ENCODE measurements around the gene EEIG1.

The EEIG1 gene

GRCh38 chr9:127959841-127960409, 20.9 kb downstream of the EEIG1 start:
- no peak for DNase-seq (ENCODE audit: low spot score)

GRCh38 chr9:127959398-127959797, 21.4 kb downstream of the EEIG1 start:
- DNase-seq (ENCODE audit: low spot score) = no peak

DNA sequence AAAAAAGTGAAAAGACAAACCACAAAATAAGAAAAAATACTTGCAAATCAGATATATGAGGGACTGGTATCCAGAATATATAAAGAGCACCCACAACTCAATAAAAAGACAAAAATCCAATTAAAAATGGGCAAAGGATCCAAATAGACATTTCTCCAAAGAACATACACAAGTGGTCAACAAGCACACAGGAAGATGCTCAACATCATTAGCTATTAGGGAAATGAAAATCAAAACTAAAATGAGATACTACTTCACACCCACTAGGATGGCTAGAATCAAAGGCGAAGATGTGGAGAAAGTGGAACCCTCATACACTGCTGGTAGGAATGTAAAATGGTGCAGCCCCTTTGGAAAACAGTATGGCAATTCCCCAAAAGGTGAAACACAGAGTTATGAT, 22.1 kb downstream of the EEIG1 start:
- no peak for DNase-seq (ENCODE audit: low spot score)

DNA sequence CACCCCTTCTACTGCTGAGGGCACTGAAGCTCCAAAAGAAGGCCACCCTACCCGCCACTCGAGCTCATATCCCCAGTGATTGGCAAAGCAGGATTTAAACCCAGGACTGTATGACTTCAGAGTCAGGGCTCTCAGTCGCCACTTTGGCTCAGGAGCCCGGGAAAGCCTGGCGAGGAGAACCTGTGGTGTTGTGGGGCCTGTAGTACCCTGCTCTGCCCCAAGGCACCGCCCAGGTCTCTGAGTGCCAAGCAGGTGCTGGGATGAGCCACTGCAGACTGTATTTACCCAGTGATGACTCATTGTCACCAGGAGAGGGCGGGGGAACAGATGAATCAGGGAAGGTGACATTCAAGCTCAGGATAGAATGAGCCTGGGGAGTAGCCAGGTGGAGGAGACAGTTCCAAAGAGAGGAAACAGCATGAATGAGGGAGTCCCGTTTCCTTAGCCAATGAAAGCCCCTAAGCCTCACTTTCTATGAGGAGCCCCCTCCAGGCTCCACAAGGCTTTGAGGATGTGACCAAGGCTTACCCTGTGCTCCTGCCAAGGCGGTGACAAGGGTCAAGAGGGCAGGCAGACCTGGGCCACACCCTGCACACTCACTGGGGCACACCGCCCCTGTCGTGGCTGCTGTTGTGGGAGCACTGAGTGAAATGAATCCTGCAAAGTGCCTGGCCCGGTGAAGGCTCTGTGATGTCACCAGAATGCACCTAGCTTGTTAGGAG, 25.3 kb downstream of the EEIG1 start:
- DNase-seq (ENCODE audit: low spot score) = peak; percentile 98

GRCh38 chr9:127954831-127955293, 25.9 kb downstream of the EEIG1 start:
- no peak for DNase-seq (ENCODE audit: low spot score)

DNA sequence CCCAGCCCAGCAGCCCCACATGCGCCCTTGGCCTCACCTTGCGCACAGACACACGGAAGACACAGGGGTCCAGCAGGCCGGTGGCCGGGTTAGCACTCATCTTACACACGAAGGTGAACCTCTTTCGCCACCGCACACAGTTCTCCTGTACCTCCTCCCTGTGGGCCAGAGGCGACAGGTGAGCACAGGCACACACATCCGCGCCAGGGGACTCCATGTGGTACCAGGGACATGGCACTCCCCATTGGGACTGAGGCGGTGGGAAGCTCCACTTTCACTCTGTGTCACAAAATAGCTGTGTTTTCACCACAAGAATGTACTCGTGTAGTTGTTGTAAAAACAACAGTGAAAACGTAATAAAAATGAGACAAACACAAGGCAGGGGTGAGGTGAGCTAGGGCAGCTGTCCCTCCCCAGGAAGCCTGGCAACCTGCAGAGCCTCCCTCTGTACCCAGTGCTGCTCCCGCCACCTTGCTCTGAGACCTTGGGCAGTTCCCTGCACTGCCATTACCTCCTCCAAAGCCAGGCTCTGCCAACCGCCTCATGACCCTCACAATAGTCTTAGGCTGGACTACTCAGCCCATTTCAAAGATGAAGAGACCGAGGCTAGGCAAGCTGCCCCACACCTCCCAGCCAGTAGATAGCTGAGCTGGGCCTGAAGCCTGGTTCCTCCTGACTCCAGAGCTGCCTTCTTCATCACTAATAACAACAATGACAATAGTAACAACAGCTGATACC, 26.9 kb downstream of the EEIG1 start:
- DNase-seq (ENCODE audit: low spot score) = no peak

- no peak for DNase-seq (ENCODE audit: low spot score)
These were observed 27.6 kb downstream of the EEIG1 start for GRCh38 chr9:127953154-127953553.

DNA sequence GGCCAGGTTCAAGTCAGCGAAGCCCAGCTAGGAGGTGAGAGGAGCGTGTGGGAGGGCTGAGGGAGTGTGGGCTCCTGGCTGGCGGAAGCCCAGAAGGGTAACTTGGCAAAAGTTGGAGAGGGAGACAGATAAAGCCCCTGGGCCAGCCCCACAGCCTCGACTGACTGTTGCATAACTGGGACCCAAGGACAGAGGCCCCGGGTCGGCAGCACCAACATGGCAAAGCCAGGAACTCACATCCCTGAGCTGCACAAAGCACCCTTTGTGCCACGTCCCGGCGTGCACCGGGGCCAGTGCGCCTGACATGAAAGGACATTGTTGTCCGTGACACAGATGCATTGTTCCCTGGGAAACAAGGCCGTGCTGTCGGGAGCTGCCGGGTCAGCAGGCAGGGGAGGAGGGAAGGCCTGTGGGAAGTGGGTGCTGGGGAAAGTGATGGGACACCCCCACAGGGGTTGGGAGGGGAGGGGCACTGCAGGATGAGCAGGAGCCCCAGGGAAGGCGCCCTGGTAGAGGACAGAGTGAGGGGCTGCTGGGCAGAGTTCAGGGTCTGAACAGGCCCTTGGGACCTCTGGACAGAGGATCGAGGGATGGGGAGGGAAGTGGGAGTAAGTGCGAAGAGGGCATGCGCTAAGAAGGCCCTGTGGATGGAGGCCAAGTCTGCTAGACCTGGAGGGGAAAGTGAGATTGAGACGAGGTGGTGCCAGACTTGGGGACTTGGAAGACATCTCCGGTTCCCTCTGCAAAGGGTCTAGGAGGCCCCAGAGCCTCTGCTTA, 30.1 kb downstream of the EEIG1 start:
- peak; percentile 81 for DNase-seq (ENCODE audit: low spot score)

DNA sequence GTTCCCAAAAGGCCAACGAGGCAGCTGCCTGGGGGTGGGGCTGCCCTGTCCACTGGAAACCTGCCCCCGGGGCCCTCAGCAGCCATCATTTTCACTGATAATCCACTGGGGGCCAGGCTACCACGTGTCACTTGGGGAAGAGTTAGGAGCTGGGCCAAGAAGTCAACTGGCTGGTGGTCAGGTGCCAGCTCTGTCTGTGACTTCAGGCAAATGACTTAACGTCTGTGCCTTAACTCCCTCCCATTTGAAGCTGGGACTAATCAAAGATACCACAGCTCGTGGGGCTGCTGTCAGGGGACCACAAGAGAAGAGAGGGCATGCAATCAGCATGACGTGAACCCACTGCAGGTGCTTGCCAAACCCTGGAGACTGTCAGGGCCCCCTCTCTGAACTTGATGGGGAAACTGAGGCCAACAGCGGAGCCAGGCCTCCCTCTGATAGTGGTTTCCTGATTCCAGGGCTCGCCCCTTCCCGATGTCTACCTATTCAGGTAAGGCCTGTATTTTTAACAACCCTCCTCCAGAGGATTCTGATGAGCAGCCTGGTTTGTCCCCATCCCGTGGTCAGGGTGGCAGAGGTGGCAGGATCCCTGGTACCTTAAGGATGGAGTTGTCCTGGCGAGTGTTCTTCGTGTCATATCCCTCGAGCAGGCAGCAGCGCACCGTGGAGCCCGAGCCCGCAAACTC, 30.8 kb downstream of the EEIG1 start:
- no peak for DNase-seq (ENCODE audit: low spot score)

GRCh38 chr9:127947841-127948710, 32.7 kb downstream of the EEIG1 start:
- DNase-seq (ENCODE audit: low spot score) = no peak

GRCh38 chr9:127946728-127947127, 34.1 kb downstream of the EEIG1 start:
- DNase-seq (ENCODE audit: low spot score) = no peak

- no peak for DNase-seq (ENCODE audit: low spot score)
These were observed 34.8 kb downstream of the EEIG1 start for GRCh38 chr9:127945942-127946341.

DNA sequence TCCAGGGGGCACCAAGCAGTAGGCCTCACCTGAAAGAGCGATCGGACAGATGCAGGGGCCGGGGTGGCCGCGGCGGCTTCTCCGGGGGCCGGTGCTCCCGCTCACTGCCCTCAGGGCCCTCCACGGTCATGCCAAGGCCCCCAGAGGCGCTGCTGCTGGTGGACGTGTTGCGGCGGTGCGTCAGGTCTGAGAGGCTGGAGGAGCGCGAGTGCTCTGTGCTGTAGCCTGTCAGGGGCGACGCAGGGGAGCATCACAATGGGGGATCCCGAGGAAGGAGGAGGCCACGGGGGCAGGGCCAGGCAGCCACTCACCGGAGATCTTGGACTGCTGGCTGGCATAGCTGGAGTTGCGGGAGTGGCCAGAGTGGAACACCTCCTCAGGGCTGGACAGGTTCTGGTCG, 35.5 kb downstream of the EEIG1 start:
- DNase-seq (ENCODE audit: low spot score) = no peak

DNA sequence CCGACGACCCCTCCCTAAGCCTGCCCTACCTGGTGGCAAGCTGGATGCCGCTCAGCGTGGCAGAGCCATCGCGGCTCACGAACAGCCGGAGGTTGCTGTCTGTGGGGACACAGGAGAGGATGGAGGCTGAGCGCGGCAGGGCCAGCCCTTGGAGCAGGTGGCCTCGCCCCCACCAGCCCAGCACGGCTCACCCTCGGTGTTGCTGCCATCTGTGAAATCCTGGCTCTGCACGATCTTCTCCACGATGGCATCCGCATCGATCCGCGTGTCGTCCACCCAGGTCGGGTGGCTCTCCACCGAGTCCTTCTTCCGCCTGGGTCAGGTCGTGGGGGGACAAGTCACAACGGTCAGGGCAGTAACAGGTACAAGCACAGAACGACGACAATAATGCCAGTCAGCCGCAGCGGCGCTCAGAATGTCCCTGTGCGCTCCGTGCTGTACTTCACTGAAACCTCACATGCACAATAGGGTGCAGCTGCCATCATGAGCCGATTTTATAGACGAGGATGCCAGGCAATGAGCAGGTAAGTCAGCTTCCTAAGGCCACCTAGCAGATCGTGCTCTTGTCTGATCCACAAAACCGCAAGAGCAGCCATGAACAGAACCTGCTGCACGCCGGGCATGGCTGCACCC, 36.1 kb downstream of the EEIG1 start:
- no peak for DNase-seq (ENCODE audit: low spot score)

GRCh38 chr9:127943731-127944144, 37.1 kb downstream of the EEIG1 start:
- peak; percentile 75 for DNase-seq (ENCODE audit: low spot score)

GRCh38 chr9:127943011-127943662, 37.7 kb downstream of the EEIG1 start:
- DNase-seq (ENCODE audit: low spot score) = no peak

GRCh38 chr9:127942216-127943010, 38.4 kb downstream of the EEIG1 start:
- peak; percentile 48 for DNase-seq (ENCODE audit: low spot score)

DNA sequence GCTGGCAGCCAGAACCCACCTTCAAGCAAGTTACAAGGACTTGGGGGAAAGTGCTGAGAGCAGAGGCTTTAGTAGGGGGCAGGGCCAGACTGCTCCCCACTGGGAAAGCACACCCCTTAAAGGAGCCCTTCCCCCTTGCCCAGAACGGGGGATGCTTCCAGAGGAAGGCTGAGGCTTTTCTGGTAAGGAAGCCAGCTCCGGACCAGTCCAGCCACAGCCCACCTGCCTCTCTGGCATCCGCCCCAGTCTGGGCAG, 38.9 kb downstream of the EEIG1 start:
- no peak for DNase-seq (ENCODE audit: low spot score)

Measured in SW480 (cell line).